DMS153 treated with DMSO at 0.1 percent for 48 hours (cell line): ENCODE results near the gene CAMTA1.

Source experiments
- DNase-seq: peaks from one replicate; lab custom pipeline; 2025; ENCODE audit not compliant: unreplicated experiment; lab: John Stamatoyannopoulos, UW

CAMTA1 gene

DNA sequence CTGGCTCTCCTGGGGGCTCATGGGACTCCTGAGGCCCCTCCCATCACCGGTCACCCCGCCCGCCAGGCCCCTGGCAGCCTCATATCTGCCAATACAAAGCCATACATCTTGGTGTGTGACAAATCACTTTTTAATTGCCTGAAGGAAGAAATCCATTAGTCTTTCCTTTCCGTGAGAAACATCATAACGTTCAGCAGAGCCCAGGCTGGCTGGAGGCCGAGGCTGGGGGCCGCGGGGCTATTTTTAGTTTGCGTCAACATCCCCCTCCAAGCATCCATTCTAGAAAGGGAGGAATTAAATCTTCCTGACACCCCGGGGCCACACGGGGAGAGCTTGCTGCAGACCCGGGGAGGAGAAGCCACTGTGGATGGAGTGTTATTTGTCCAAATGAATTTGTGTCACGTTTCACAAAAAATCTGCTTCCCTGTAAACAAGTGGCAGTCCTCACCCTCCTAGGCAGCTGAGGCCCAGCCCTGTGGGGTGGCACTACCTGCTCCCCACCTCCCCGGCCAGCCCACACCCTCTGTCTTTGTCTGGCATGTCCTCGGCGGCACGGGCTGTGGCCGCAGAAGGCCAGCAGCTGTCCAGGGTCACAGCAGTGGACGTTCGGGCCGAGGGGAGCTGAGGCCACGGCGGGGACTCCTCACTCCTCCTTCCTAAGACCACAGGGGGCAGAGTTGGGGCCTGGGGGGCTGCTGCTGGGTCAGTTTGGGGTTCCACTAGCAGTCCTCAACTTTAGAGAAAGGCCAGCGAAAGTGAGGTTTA is 749.0 kb downstream of the CAMTA1 start:
- DNase-seq: no peak

DNA sequence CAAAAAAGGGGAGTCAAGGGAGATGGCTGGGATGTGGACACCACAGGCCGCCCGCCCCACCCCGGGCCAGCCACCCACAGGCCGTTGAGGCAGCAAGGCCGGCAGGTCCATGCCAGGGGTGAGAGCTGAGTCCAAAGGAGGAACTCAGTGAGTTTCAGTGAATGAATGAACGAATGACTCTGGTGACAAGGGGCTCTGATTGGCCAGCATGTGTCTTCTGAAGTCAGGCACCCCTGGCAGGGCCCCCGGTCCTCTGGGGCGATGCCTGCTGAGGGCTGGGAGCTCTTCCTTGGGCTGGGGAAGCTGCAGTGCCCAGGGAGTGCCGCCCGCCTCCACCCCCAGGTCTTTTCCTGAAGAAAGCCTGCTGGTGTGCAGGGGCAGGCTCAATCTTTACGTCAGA is 749.8 kb downstream of the CAMTA1 start:
- DNase-seq: no peak

DNA sequence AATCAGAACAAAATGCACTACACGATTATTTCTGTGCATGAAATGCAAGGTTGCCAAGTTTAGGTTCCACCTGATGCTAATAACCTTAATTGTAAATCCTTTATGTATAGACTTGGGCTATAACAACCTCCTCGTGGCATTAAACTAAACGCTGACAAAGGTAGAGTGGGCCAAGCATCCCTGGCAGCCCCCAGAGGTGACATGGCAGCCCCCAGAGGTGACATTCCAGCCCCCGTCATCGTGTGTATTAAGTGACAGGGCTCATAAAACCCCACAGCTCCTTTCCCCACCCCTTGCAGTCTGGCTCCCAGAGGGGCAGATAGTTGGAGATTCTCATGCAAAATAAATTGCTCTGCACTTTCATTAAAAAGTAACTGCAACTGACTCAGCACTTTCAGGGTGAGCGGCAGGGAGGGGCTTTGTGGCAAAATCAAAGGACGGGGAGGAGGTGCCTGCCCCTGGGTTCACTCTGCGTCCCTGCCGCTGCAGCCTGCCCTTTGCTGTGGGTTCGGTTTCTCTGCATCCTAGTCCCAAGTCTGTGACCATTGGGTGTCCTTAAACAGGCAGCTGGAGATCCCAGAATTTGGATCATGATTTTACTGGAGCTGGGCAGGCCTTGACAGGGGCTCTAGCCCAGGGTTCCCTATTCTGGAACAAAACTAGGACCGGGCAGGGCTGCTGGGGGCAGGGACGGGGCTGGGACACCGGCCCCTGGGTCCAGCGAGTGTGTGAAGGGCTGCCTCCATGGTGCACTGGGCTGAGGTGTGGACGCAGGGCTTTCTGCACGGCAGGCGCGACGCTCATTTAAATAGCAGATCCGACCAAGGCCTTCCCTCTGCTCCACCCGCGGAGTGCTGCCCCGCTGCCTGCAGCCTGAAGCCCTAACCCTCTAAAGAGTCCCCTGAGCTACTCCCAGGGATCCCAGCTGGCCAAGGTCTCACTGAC is 751.0 kb downstream of the CAMTA1 start:
- DNase-seq: no peak

DNA sequence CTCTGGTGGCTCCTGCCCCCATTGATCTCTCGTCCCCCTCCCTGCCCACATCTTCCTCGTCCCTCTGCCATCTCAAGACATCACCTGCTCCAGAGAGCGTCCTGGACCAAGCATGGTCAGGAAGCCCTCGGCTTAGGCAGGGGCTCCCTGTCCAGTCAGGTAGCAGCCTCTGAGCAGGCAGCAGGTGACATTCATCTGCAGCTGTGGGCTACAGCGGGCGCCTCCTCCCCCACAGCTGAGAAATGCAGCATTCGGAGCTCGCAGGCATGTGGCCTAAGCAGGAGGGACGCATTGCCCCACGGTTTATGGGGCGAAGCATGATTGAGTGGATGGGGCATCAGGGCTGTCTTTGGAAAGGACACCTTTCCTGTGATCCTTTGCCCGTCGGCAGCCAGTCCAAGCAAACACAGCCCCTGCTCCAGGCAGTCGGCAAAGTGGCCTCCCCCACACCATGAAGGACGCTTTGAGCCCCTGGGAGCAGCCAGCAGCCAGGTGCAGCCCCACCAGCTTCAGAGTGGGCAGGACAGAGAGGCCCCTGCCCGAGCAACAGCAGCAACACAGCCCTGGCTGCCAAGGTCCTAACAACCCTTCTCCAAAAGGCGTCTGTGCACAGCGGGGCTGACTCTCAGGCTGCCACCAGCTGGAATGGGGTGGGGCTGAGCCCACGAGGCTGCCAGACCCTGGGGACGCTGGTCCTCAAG is 751.8 kb downstream of the CAMTA1 start:
- no peak for DNase-seq

DNA sequence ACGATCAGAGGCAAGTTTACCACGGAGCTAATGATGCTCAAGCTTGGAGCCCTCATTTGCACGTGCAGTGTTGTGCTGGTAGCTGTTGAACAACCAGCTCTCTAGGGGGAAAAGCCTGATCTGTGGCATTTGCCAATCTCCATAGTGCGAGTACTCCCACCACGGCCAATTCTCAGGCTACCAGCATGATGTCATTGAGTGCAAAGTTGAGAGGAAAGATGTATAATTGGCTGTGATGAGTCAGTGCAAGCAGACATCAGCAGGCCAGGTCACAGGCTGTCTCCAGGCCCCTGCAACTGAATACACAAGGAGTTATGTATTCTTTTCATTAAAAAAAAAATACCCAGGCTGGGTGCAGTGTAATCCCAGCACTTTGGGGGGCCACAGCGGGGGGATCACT is 752.8 kb downstream of the CAMTA1 start:
- no peak for DNase-seq

DNA sequence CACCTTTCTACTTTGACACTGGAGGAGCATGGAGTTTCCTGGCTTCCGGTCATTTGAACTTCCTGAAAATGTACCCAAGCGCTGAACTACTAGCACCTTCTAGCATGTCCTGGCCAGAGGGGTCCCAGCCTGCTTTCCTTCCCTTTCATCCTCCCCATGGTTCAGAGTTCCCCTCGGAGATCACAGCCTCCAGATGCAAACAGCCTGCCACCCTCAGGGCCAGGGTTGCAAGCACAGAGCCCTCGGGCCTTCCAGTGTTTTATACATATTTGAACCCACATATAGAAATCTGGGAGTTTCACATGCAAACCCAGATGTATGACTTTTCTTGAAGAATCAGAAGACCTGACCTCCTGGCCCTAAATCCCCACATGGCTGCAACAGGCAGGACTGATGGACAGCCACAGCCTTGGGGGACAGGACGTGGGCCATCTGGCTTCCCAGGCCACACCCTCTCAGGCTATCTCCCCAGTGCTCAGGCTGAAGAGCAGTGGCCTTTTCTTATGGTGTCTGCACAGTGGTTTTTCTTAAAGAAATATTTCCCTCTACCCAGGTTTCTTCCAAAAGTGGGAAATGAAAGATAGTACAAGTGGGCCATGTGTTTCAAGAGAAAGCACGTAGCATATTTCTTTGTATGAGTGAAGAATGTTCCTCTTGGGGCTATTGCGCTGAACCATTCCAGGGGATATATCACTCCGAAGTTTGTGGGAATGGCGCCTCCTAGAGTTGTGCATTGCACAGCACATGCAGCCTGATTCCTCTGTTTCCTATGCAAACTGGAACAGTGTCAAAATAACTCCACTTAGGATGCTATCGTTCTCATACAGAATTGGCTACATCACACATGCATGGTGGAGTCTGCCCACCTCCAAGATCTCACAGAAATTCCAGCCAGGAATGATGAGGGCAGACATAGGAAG is 753.9 kb downstream of the CAMTA1 start:
- DNase-seq: no peak

DNA sequence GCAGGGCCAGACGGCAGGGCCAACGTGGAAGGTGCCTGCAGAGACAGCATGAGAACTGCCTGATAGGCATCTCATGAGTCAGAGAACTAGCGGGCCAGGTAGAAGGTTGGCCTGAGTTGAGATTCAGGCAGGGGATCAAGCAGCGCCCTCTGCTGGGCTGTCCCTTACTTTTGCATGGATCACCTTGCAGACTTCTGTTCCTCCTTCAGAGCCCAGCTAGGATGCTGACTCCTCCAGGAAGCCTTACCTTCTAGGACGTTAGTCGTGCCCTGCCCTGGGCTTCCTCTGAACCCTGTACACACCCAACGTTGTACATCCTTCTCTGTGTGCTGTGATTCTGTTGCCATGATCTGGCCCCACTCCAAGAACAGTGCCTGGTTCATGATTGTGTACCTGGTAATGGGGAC is 754.5 kb downstream of the CAMTA1 start:
- no peak for DNase-seq

DNA sequence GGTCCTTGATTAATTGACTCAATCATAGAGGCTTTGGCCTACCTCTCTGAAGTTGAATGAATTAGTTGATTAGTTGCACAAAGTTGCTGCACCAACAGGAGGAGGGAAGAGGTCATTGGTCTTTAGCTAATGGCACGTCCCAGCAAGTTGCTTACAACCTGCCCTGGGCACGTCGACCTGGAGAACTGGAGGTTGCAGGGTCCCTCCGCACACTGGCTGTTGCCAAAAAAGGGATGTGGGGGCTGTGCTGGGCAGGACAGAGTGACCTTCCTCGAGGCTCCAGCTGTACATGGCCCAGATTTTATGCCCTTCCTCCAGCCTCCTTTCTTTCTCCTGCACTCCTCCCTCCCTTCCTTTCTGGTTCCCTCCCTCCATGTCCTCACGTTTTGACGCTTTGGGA is 755.6 kb downstream of the CAMTA1 start:
- no peak for DNase-seq

DNA sequence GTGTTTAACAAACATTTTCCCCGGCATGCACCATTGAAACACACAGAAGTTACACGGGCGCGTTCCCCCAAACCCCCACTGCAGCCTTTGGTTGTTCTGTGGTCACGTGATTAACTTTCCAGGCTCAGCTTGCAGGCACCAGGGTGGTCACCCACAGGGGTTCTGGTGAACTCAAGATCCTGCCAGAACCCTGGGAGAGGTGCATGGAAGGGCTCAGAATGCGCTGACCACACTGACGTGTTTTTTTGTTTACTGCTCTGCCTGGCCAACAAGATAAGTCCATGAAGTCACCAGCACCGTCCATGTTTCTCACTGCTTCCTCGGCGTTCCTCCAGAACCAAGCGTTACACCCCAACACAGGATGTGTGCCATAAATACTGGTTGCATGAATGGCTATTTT is 756.4 kb downstream of the CAMTA1 start:
- no peak for DNase-seq

DNA sequence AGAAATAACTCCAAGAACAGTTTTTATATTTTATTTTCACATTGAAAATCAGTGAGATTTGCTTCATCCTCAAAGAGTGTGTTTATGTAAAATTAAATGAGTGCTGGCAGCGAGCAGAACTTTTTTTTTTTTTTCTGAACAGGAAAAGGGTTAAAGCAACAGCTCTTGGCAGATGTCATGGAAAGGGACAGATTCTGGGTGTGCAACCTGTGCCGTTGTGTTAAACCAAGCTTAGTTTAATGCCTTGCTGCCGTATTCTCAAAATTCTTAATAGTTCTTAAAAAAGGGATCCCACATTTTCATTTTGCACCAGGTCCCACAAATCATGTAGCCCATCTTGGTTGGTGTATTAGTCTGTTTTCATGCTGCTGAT is 758.5 kb downstream of the CAMTA1 start:
- DNase-seq: no peak

DNA sequence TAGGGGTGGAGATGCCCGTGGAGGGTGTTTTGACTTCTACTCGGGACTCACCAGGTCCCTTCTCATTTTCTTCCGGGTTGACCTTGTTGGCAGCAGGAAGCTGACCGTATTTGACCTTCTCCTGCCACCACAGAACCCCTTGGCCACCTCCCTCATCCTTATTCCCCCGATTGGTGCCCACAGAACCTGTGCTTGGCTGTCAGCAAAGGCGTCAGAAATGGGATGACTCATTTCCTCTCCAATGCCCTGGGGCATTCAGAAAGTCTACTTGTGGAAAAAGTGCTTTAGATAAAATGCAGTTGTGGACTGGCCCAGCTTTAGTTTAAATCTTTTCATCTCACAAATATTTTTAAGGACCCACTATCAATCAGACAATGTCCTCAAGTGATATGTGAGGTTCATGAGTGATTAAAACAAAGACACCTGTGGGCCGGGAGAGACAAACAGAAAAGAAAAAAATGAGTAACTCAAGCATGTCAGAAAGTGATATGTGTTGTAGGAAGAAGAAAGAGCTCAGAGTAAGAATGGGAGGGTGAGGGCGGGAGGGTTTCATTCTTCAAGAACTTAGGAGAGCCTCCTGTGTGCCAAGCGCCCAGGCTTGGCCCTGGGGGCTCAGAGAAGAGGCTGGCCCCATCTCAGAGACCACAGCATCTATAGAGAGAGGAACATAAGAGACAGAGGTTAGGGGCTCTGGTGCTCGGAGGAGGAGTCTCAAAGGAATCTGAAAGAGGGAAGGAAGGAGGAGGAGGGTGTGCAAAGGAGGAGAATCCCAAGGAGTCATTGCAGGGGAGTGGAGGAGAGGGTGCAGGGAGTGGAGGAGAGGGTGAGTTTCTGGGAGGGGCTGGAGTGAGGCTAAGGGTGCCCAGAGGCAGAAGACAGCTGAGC is 764.3 kb downstream of the CAMTA1 start:
- peak; percentile 27 for DNase-seq

DNA sequence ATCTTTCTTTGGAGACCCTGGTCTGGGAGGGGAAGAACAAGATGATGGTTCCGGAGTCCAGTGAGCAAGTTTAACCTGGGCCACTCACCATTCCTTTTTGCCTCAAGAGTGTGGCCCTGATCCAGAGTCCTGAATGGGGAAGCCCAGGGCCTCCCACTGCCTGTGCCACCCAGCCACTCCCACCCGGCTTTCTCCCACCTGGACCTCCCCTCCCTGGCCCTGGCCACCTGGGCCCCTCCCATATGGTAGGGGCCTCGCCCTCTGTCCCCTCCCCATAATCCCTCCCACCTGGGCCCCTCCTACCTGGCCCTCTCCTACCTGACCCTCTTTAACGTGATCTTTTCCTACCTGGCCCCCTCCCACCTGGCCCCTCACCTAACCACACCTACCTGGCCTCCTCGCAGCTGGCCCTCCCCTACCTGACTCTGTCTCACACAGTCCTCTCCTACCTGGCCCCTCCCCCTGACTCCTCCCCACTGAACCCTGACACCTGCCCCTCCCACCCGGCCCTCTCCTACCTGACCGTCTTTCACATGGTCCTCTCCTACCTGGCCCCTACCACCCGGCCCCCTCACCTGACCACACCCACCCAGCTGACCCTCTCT is 765.1 kb downstream of the CAMTA1 start:
- no peak for DNase-seq

DNA sequence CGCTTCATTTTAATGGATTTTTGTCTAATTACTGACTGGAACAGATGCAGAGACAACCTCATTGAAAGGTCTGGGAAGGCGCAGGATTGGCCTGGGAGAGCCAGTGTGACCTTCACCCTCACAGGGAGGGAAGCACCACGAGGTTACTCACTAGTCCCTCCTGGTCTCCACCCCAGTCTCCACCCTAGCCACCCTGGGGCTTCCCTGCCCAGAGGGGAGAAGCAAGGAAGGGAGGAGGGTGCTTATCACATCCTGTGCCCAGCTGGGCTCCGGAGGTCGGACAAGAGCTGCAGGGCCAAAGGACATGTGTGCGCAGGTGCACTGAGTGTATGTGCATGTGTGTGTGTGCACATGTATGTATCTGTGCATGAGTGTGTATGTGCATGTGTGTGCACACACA is 765.7 kb downstream of the CAMTA1 start:
- DNase-seq: no peak

DNA sequence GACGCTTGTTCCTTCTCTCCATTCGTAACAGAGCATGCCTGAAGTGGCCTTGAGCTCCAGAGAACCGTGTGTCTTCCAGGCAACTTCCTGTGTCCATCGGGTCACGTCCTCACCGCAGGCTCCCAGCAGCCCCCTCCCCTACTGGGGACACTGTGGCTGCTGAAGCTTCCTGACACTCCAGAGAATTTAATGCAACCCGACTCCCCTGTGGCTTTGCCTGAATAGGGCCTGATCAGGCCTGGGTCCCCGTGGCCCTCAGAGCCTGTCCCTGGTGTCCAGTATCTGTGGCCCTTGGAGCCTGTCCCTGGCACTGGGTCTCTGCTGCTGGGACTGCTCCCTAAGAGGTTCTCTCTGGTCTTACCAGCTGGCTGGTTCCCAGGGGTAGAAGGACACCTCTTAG is 766.2 kb downstream of the CAMTA1 start:
- no peak for DNase-seq

DNA sequence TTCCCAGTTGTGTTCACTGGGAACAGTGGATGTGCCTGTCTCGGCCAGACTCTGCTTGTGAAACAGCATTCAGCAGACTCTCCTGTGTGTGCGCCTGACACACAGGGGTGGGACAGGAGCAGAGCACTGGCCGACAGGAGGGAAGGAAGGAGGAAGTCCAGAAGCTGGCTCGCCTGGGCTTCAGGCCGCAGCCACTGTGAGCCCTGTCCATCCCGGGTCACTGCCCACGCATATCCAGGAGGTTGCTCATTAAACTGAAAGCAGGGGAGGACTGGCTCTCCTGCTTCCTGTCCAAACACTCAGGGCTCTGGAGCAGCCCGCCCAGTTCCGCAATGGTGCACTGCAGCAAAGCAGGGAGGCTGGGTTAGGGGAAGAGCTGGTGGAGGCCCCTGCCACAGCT is 767.1 kb downstream of the CAMTA1 start:
- DNase-seq: no peak

DNA sequence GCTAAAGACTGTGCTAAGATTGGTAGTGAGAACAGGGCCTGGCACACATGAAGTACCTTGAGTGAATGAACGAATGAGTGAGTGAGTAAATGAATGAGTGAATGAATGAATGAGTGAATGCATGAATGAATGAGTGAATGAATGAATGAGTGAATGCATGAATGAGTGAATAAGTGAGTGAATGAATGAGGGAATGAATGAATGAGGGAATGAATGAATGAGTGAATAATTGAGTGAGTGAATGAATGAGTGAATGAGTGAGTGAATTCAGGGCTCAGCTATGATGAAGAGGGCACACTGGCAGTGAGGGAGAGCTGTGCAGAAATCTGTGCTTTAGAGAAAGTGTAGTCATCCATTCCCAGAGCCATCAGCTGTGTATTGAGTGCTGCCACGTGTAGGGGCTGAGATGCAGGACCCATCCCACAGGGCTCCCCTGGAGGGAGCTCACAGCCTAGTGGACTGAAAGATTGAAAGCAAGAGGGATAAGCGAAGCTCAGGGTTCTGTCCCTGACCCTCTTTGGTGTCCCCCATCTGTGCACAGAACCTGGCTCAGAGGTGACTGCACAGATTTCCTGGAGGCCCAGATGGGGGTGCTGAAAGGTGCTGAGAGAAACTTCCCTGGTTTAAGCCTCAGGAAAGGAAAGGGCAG is 767.9 kb downstream of the CAMTA1 start:
- DNase-seq: no peak

DNA sequence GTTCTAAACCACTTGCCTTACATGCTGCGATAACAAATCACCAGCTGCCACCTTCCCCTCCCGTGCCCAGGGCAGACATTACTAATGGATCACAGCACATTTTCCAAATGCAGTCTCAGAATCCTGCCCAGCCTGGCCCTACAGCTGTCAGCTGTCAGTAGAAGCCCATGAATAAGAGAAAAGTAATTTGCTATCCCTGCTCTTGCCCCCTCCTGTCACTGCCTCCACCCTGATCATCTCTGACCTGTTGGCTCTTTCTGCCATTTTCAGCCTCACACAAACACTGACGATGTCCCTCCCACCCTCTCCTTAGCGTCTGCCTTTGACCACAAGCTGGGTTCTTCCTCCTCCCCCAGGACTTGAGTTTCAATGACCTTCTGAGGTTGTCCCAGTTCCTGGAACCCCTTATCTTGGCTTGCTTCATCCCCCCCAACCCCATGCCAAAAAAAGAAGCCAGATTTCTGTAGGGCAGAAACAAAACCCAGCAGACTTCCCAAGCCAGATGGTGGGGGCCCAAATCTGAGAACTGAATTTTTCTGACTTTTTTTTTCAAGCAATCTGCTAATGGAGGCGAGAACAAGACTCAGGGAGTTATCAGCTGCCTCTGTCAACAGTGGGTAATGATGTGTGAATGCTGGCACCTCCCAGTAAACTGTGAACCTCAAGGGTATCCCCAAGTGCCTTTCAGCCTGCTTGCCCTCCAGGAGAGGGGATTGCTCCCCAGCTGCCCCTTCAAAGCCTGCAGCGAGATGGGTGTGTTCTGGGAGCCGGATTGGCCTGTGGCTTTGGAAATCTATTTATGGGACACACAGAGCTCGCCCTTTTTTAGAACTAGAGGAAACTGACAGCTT is 769.4 kb downstream of the CAMTA1 start:
- DNase-seq: no peak
